OCI-LY1 (cell line): ENCODE results near the gene FOXJ3.

Experiments used
- H2AFZ ChIP-seq: fragments of 200-600 bp; sonication (generic), shearing (Covaris generic); 2 replicates; pipeline ENCODE4 v1.6.0; 2014; ENCODE audit warnings: antibody characterized with exemption, mild to moderate bottlenecking, low read length
- H3F3A ChIP-seq: fragments of 200-600 bp; sonication (generic), shearing (Covaris generic); 2 replicates; pipeline ENCODE4 v1.6.0; 2014; ENCODE audit warnings: mild to moderate bottlenecking, antibody characterized with exemption, low read length, moderate library complexity; ENCODE audit not compliant: insufficient read depth
- H3K27ac ChIP-seq: fragments of 200-600 bp; sonication (generic); 2 replicates; pipeline ENCODE4 v1.5.1; 2014; ENCODE audit warnings: low read length, mixed run types, mild to moderate bottlenecking, low read depth; ENCODE audit not compliant: poor library complexity, severe bottlenecking
- H3K27me3 ChIP-seq: fragments of 200-600 bp; sonication (generic); 2 replicates; pipeline ENCODE4 v1.6.0; 2014; ENCODE audit warnings: antibody characterized with exemption, mild to moderate bottlenecking, low read length, moderate library complexity; ENCODE audit not compliant: insufficient read depth
- H3K36me3 ChIP-seq: fragments of 200-600 bp; sonication (generic); 2 replicates; pipeline ENCODE4 v1.6.1; 2014; ENCODE audit warnings: mild to moderate bottlenecking, antibody characterized with exemption, low read length, moderate library complexity, mixed read lengths; ENCODE audit not compliant: insufficient read depth
- H3K4me1 ChIP-seq: fragments of 200-600 bp; sonication (generic); 2 replicates; pipeline ENCODE4 v1.5.1; 2014; ENCODE audit warnings: mild to moderate bottlenecking, low read length, moderate library complexity; ENCODE audit not compliant: insufficient read depth, severe bottlenecking
- H3K4me2 ChIP-seq: fragments of 200-600 bp; sonication (generic), shearing (Covaris generic); 2 replicates; pipeline ENCODE4 v1.6.1; 2014; ENCODE audit warnings: low read length
- H3K4me3 ChIP-seq: fragments of 200-600 bp; sonication (generic); 2 replicates; pipeline ENCODE4 v1.5.1; 2014; ENCODE audit warnings: low read length, low read depth, mild to moderate bottlenecking, mixed read lengths; ENCODE audit not compliant: poor library complexity, severe bottlenecking
- H3K79me2 ChIP-seq: fragments of 200-600 bp; shearing (Covaris generic); 2 replicates; pipeline ENCODE4 v1.6.1; 2016; ENCODE audit warnings: mixed run types, low read length, mixed read lengths; ENCODE audit not compliant: insufficient read depth
- H3K9ac ChIP-seq: fragments of 200-600 bp; sonication (generic), shearing (Covaris generic); 2 replicates; pipeline ENCODE4 v1.6.1; 2014; ENCODE audit warnings: mild to moderate bottlenecking, low read length, mixed read lengths
- H3K9me2 ChIP-seq: fragments of 200-600 bp; sonication (generic), shearing (Covaris generic); 2 replicates; pipeline ENCODE4 v1.6.1; 2014; ENCODE audit warnings: low read depth, mild to moderate bottlenecking, low read length, mixed read lengths
- H3K9me3 ChIP-seq: fragments of 200-600 bp; shearing (Covaris generic); 2 replicates; pipeline ENCODE4 v1.6.1; 2014; ENCODE audit warnings: low read length, mixed read lengths
- H4K20me1 ChIP-seq: fragments of 200-600 bp; sonication (generic), shearing (Covaris generic); 2 replicates; pipeline ENCODE4 v1.6.0; 2016; ENCODE audit warnings: mild to moderate bottlenecking, low read length; ENCODE audit not compliant: insufficient read depth
- CTCF ChIP-seq: fragments of 200-600 bp; sonication (generic), shearing (Covaris generic); IDR thresholded peaks from 2 replicates; pipeline ENCODE4 v1.5.1; 2017; ENCODE audit warnings: mild to moderate bottlenecking, antibody characterized with exemption, low read length, moderate library complexity, mixed read lengths
- EZH2 ChIP-seq: fragments of 200-600 bp; sonication (generic), shearing (Covaris generic); IDR thresholded peaks from 2 replicates; pipeline ENCODE4 v1.8.0; 2017; ENCODE audit warnings: borderline replicate concordance, mixed run types, mild to moderate bottlenecking, antibody characterized with exemption, low read length, moderate library complexity, mixed read lengths

FOXJ3 gene

DNA sequence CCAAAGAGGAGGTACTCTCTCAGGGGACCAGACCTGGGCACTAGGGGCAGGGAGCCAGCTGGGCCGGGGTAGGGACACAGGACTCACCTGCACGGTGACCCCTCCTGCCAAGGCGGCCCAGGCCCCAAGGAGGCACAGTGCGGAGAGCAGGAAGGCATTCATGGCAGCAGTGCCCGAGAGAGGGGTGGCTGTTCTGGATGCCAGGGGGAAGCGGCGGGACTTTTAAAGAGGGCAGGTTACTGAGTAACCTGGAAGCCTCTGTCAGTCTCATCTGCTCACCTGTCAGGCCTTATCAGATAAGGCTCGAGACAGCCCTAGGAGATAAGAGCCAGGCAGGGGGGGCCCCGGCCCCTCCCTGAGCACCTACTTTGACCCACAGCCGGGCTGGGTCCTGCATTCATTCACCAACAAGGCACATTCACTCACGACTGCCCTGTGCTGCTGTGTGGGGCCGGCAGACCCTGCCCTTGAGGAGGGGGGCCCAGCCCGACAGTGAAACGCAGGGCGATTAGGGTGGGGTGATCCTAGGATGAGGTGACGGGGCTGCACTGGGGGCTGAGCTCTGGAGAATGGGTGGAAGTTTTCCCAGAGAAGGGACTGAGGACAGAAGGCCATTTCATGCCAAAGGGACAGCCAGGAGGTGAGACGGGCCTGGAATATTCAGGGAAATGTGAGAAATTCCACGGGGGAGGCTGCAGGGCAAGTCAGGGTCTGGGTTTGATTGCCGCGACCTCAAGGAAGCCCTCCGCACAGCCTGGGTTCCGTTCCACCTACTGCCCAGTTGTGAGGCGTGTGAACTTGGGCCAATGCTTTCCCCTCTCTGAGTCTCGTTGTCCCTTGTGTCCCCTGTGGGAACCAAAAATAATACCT lies 170.2 kb downstream of the FOXJ3 start, which contains the start of gene GUCA2A:
GUCA2A (minus strand) TSS at position 195 of the 870 bp plus-strand sequence; CDS start at position 162, 33 bp downstream.
- H3K4me3 ChIP-seq: no peak within 1 kb of the TSS
- no peaks in the 10 kb centered on the region for H4K20me1 ChIP-seq
- H3F3A ChIP-seq: no peaks in the 10 kb centered on the region
- H3K79me2 ChIP-seq: no peaks in the 10 kb centered on the region
- no peaks in the 10 kb centered on the region for H3K9me3 ChIP-seq
- no peaks in the 10 kb centered on the region for H3K4me1 ChIP-seq
- H3K27ac ChIP-seq: no peak within 1 kb of the TSS
- H3K9ac ChIP-seq: no peak within 1 kb of the TSS
- TF ChIP-seq CTCF: no peak
- TF ChIP-seq EZH2: no peak
- H3K27me3 ChIP-seq: peaks cover 4% of the 10 kb centered on the region; the same call in 1 of the 2 replicates
- H2AFZ ChIP-seq: no peak within 1 kb of the TSS
- H3K4me2 ChIP-seq: no peak within 1 kb of the TSS
- no peaks in the 10 kb centered on the region for H3K36me3 ChIP-seq
- no peaks in the 10 kb centered on the region for H3K9me2 ChIP-seq

DNA sequence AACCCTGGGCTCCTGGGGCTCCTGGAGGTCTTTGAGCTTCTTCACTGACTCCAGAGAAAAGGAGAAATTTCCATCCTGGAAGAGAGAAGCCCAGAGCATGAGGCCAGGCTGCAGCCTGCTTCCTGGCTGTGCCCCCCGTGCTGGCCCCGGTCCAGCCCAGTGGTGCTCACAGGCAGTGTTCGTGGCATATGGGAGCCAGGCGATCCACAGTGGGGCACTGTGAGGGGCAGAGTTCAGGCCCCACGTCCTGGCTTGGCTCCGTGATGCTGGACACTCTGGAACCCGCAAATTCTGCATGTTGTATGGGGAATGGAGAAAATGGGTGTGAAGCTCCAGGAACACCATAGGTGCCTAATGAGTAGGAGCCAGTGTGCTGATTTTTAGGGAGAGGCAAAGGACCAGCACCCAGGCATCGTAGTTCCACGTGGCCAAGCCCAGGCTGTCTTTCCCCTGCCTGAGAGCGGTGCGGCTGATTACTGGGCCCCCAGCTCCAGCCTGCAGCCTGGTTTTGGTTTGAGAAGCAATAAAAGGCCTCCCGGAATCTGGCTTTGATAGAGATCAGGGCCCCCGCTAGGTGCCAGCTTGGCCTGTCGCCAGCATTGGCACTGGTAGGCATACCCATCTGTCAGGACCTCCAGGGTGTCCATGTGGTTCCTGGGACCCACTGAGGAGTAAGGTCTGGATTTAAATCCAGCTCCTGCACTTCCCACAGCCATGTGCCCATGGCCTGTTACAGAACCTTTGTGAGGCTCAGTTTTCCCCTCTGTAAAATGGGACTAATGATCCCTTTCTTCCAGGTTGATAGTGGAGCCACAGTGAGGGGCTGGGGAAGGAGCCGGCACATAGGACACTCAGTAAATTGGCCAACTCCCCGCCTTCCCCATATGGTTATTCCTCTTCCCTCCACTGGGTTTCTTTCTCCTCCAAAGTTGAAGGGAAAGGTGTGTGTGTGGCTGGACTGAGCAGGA lies 171.2 kb downstream of the FOXJ3 start:
- no peak overlapping the region for H2AFZ ChIP-seq
- no peaks in the 10 kb centered on the region for H3K4me1 ChIP-seq
- H3K9me2 ChIP-seq: no peaks in the 10 kb centered on the region
- no peak overlapping the region for H3K27ac ChIP-seq
- TF ChIP-seq EZH2: no peak
- no peak for TF ChIP-seq CTCF
- H4K20me1 ChIP-seq: no peaks in the 10 kb centered on the region
- H3K4me3 ChIP-seq: no peak overlapping the region
- no peaks in the 10 kb centered on the region for H3F3A ChIP-seq
- H3K27me3 ChIP-seq: peaks cover 4% of the 10 kb centered on the region; the same call in 1 of the 2 replicates
- no peaks in the 10 kb centered on the region for H3K9me3 ChIP-seq
- no peaks in the 10 kb centered on the region for H3K36me3 ChIP-seq
- no peaks in the 10 kb centered on the region for H3K79me2 ChIP-seq
- no peak overlapping the region for H3K4me2 ChIP-seq
- H3K9ac ChIP-seq: no peak overlapping the region

GRCh38 chr1:42163114-42163513 lies 171.9 kb downstream of the FOXJ3 start:
- Histone ChIP-seq H2AFZ (no peak overlapping the region), H3K36me3 (no peaks in the 10 kb centered on the region), H3K27me3 (peaks cover 4% of the 10 kb centered on the region; the same call in 1 of the 2 replicates), H3K27ac (no peak overlapping the region), H3F3A (no peaks in the 10 kb centered on the region), H3K4me2 (no peak overlapping the region), H3K9me2 (no peaks in the 10 kb centered on the region), H3K79me2 (no peaks in the 10 kb centered on the region), H3K9ac (no peak overlapping the region), H3K9me3 (no peaks in the 10 kb centered on the region), H3K4me3 (no peak overlapping the region), H3K4me1 (no peaks in the 10 kb centered on the region), H4K20me1 (no peaks in the 10 kb centered on the region)
- TF ChIP-seq CTCF (no peak), EZH2 (no peak)
